ENCODE results near the gene HSD17B12. TPM values are rescaled to one million over a fixed set of nuclear protein-coding genes. Genes with fewer than 3 reads are reported as not detected.

HSD17B12 gene
- polyA plus RNA-seq (56.9 and 58.8 TPM in 2 replicates), polyA minus RNA-seq (145 and 161 TPM in 2 replicates)

DNA sequence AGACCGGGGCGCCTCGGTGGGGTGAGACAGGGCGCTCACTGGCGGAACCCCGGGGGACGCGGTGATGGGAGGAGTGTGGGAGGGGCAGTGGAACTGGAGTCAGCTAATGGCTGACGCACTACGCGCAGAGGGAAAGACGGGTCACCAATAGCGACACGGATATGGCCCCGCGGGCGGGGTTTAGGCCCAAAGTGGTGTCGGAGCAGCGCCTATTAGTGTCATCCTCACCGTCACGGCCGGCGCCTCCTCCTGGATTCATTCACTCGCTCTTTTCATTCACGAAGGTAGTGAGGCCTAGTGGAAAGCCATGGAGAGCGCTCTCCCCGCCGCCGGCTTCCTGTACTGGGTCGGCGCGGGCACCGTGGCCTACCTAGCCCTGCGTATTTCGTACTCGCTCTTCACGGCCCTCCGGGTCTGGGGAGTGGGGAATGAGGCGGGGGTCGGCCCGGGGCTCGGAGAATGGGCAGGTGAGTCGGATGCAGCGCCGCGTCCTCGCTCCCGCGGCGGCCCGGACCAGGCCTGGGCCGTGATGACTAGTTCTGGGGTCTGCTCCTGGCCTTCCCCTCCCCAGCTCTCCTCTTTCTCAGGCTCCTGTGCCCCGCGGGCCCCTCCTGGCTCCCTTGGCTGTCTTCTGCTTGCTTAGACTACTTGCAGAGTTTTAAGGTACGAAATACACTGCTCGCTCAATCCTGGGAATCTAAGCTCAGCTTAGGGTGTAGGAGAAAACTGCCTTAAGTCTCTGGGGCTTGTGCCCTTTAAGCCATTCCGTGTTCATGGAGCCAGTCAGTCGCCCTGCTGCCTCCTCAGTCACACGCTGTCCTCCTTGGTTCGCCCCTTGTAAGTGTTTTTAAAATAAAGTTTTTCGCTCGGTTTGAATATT lies at the start of gene HSD17B12:
Gene HSD17B12, plus strand, starts transcription at position 218 of the 880 bp plus-strand sequence. Its CDS starts 90 bp downstream, at position 308.
- Histone ChIP-seq H3K79me2 (replicated peaks; ENCODE audit: insufficient read depth, low read length) (peaks cover 34% of the 10 kb centered on the region), H3K4me2 (ENCODE audit: low read length) (peak within 1 kb of the TSS; percentile 93), H3K9me3 (ENCODE audit: low read length) (no peaks in the 10 kb centered on the region), H3K9ac (ENCODE audit: low read length) (peak within 1 kb of the TSS; percentile 96), H3K27ac (ENCODE audit: low read length) (peak within 1 kb of the TSS; percentile 98), H3K27me3 (ENCODE audit: insufficient read depth, low read depth, low read length) (no peaks in the 10 kb centered on the region), H4K20me1 (ENCODE audit: insufficient read depth) (no peaks in the 10 kb centered on the region), H2AFZ (ENCODE audit: low read depth, low read length) (no peak within 1 kb of the TSS), H3F3A (ENCODE audit: insufficient read depth, low read length, poor library complexity, severe bottlenecking) (no peaks in the 10 kb centered on the region), H3K9me2 (ENCODE audit: insufficient read depth, low read length) (no peaks in the 10 kb centered on the region), H3K36me3 (ENCODE audit: insufficient read depth, low read length) (no peaks in the 10 kb centered on the region), H3K4me3 (ENCODE audit: low read length) (peak within 1 kb of the TSS; percentile 87)
- TF ChIP-seq EP300 (conservative IDR thresholded peaks at IDR 0.05; ENCODE audit: poor library complexity, severe bottlenecking) (peak; percentile 76), SMC3 (conservative IDR thresholded peaks at IDR 0.05; ENCODE audit: poor library complexity) (peak; percentile 61), TAF1 (IDR thresholded peaks at IDR 0.05; ENCODE audit: low read depth) (peak; percentile 94), EZH2 (IDR thresholded peaks at IDR 0.05; ENCODE audit: borderline replicate concordance, insufficient read depth, low read length, poor library complexity, severe bottlenecking) (no peak), RAD21 (conservative IDR thresholded peaks at IDR 0.05) (peak; percentile 40), MXI1 (conservative IDR thresholded peaks at IDR 0.05; ENCODE audit: poor library complexity, severe bottlenecking) (peak; percentile 56), POLR2AphosphoS5 (IDR thresholded peaks at IDR 0.05) (peak; percentile 95)
- TF ChIP-seq, protein P1, sequence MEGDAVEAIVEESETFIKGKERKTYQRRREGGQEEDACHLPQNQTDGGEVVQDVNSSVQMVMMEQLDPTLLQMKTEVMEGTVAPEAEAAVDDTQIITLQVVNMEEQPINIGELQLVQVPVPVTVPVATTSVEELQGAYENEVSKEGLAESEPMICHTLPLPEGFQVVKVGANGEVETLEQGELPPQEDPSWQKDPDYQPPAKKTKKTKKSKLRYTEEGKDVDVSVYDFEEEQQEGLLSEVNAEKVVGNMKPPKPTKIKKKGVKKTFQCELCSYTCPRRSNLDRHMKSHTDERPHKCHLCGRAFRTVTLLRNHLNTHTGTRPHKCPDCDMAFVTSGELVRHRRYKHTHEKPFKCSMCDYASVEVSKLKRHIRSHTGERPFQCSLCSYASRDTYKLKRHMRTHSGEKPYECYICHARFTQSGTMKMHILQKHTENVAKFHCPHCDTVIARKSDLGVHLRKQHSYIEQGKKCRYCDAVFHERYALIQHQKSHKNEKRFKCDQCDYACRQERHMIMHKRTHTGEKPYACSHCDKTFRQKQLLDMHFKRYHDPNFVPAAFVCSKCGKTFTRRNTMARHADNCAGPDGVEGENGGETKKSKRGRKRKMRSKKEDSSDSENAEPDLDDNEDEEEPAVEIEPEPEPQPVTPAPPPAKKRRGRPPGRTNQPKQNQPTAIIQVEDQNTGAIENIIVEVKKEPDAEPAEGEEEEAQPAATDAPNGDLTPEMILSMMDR (IDR thresholded peaks at IDR 0.05; ENCODE audit: poor library complexity, severe bottlenecking), result peak; percentile 29
- TF ChIP-seq, protein P2, sequence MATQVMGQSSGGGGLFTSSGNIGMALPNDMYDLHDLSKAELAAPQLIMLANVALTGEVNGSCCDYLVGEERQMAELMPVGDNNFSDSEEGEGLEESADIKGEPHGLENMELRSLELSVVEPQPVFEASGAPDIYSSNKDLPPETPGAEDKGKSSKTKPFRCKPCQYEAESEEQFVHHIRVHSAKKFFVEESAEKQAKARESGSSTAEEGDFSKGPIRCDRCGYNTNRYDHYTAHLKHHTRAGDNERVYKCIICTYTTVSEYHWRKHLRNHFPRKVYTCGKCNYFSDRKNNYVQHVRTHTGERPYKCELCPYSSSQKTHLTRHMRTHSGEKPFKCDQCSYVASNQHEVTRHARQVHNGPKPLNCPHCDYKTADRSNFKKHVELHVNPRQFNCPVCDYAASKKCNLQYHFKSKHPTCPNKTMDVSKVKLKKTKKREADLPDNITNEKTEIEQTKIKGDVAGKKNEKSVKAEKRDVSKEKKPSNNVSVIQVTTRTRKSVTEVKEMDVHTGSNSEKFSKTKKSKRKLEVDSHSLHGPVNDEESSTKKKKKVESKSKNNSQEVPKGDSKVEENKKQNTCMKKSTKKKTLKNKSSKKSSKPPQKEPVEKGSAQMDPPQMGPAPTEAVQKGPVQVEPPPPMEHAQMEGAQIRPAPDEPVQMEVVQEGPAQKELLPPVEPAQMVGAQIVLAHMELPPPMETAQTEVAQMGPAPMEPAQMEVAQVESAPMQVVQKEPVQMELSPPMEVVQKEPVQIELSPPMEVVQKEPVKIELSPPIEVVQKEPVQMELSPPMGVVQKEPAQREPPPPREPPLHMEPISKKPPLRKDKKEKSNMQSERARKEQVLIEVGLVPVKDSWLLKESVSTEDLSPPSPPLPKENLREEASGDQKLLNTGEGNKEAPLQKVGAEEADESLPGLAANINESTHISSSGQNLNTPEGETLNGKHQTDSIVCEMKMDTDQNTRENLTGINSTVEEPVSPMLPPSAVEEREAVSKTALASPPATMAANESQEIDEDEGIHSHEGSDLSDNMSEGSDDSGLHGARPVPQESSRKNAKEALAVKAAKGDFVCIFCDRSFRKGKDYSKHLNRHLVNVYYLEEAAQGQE (IDR thresholded peaks at IDR 0.05; ENCODE audit: borderline replicate concordance), result peak; percentile 89

DNA sequence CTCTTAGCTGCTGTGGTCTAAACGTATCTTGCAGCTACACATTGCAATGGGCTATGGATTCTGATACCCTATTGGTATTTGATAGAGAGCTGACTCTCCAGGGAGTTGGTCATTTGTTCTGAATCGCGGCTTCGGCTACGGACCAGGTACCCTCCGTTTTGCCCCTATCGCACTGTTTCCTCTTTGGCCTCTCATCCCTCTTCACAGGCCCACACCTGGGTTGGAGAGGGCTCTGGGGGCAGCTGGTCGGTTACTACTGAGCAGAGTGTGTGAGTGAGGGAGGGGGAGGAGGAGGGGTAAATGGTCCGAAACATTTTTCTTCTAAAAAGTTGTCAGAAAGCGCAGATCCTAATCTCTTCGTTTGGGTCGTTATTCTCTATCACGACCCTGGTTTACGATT lies 48.8 kb upstream of the HSD17B12 start:
- TF ChIP-seq TAF1 (IDR thresholded peaks at IDR 0.05; ENCODE audit: low read depth) (no peak), EZH2 (IDR thresholded peaks at IDR 0.05; ENCODE audit: borderline replicate concordance, insufficient read depth, low read length, poor library complexity, severe bottlenecking) (no peak), POLR2AphosphoS5 (IDR thresholded peaks at IDR 0.05) (no peak), EP300 (conservative IDR thresholded peaks at IDR 0.05; ENCODE audit: poor library complexity, severe bottlenecking) (no peak), RAD21 (conservative IDR thresholded peaks at IDR 0.05) (no peak), MXI1 (conservative IDR thresholded peaks at IDR 0.05; ENCODE audit: poor library complexity, severe bottlenecking) (no peak), SMC3 (conservative IDR thresholded peaks at IDR 0.05; ENCODE audit: poor library complexity) (no peak)
- TF ChIP-seq, protein P2 (IDR thresholded peaks at IDR 0.05; ENCODE audit: borderline replicate concordance), result no peak
- TF ChIP-seq, protein P1 (IDR thresholded peaks at IDR 0.05; ENCODE audit: poor library complexity, severe bottlenecking), result no peak
- H4K20me1 ChIP-seq (ENCODE audit: insufficient read depth), result no peaks in the 10 kb centered on the region
- H3K9ac ChIP-seq (ENCODE audit: low read length), result no peak overlapping the region
- no peaks in the 10 kb centered on the region for H3K27me3 ChIP-seq (ENCODE audit: insufficient read depth, low read depth, low read length)
- no peak overlapping the region for H3K4me2 ChIP-seq (ENCODE audit: low read length)
- no peaks in the 10 kb centered on the region for H3K36me3 ChIP-seq (ENCODE audit: insufficient read depth, low read length)
- no peak overlapping the region for H3K4me3 ChIP-seq (ENCODE audit: low read length)
- no peaks in the 10 kb centered on the region for H3K9me3 ChIP-seq (ENCODE audit: low read length)
- no peaks in the 10 kb centered on the region for H3K9me2 ChIP-seq (ENCODE audit: insufficient read depth, low read length)
- H2AFZ ChIP-seq (ENCODE audit: low read depth, low read length), result no peak overlapping the region
- H3K79me2 ChIP-seq (replicated peaks; ENCODE audit: insufficient read depth, low read length), result no peaks in the 10 kb centered on the region
- no peak overlapping the region for H3K27ac ChIP-seq (ENCODE audit: low read length)
- no peaks in the 10 kb centered on the region for H3F3A ChIP-seq (ENCODE audit: insufficient read depth, low read length, poor library complexity, severe bottlenecking)

Data from neural cell (in vitro differentiated cells).